ENCODE measurements around the gene NSMCE3.

The NSMCE3 gene

DNA sequence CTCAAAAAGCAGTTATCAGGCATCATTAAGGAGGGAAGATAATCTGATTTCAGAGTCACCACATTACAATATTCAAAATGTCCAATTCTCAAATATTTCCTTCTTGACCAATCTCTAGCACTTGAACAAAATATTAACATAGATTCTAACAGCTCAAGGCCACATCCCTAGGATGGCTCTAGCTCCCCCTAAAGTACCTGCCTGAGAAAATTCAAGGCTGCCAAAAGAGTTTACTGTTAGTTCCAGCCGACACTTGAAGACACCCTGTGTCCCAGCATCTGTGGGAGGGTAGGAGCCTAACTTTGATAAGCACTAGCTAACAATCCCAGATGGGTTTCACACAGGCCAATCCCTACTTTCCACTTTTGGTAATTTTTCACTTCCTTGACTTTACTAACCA is 10.4 kb downstream of the NSMCE3 start:
- no peaks in the 10 kb centered on the region for H3K79me2 ChIP-seq (ENCODE audit: control insufficient read depth, insufficient read depth, low read length)

DNA sequence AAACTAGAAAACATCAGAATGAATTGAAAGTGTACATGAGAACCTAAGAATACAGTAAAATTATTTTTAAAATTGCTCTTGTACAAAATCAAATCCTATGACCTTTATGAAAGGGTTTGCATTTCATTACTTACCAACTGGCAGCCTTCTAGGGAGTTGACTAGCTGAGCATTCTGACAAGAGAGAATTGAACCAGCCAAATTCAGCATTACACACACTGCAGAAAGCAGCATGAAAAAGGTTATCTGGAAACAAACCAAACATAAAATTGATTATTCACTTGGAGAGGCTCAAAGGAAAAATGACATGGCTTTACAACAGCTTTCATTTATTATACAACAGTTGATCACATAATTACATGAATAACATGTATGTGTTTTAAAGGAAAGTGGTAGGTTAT is 17.4 kb downstream of the NSMCE3 start:
- Histone ChIP-seq H3K27ac (ENCODE audit: low read depth, low read length) (no peak overlapping the region), H3K36me3 (ENCODE audit: control insufficient read depth, insufficient read depth, low read length) (no peaks in the 10 kb centered on the region), H2BK5ac (ENCODE audit: low read length) (no peak overlapping the region), H3K4me3 (ENCODE audit: low read length) (no peak overlapping the region), H2AK5ac (ENCODE audit: low read length) (no peak overlapping the region), H3K79me1 (ENCODE audit: low read length) (no peaks in the 10 kb centered on the region), H3K56ac (ENCODE audit: low read length) (no peak overlapping the region), H3K4me2 (ENCODE audit: low read length) (no peak overlapping the region), H3K79me2 (ENCODE audit: control insufficient read depth, insufficient read depth, low read length) (no peaks in the 10 kb centered on the region), H3K23ac (ENCODE audit: low read length) (no peak overlapping the region), H3K9ac (ENCODE audit: low read length) (no peak overlapping the region), H4K8ac (ENCODE audit: low read depth, low read length) (no peak overlapping the region), H2BK120ac (ENCODE audit: low read depth, low read length) (no peak overlapping the region), H3K18ac (ENCODE audit: low read length) (no peak overlapping the region), H2BK15ac (replicated peaks; ENCODE audit: low read depth) (no peak overlapping the region), H3K27me3 (ENCODE audit: insufficient read depth, low read length, poor library complexity) (no peaks in the 10 kb centered on the region), H3K4ac (ENCODE audit: low read depth, low read length) (no peak overlapping the region), H4K5ac (ENCODE audit: low read length) (no peak overlapping the region), H3K4me1 (ENCODE audit: control insufficient read depth, low read depth, low read length) (no peaks in the 10 kb centered on the region)
- DNase-seq = no peak

More for the DNA sequence above, 10.4 kb downstream of the NSMCE3 start:
- H3K18ac ChIP-seq (ENCODE audit: low read length) = no peak overlapping the region
- no peak overlapping the region for H4K8ac ChIP-seq (ENCODE audit: low read depth, low read length)
- H2BK120ac ChIP-seq (ENCODE audit: low read depth, low read length) = no peak overlapping the region
- no peak overlapping the region for H3K56ac ChIP-seq (ENCODE audit: low read length)
- no peak overlapping the region for H3K4me2 ChIP-seq (ENCODE audit: low read length)
- no peaks in the 10 kb centered on the region for H3K79me1 ChIP-seq (ENCODE audit: low read length)
- H2AK5ac ChIP-seq (ENCODE audit: low read length) = no peak overlapping the region
- no peak overlapping the region for H3K9ac ChIP-seq (ENCODE audit: low read length)
- H4K5ac ChIP-seq (ENCODE audit: low read length) = no peak overlapping the region
- no peaks in the 10 kb centered on the region for H3K4me1 ChIP-seq (ENCODE audit: control insufficient read depth, low read depth, low read length)
- peak; percentile 45 for DNase-seq
- H2BK15ac ChIP-seq (replicated peaks; ENCODE audit: low read depth) = no peak overlapping the region
- no peak overlapping the region for H2BK5ac ChIP-seq (ENCODE audit: low read length)
- H3K36me3 ChIP-seq (ENCODE audit: control insufficient read depth, insufficient read depth, low read length) = no peaks in the 10 kb centered on the region
- no CpG with 5 or more reads among the region's 1 CpG for WGBS (ENCODE audit: extremely low coverage, insufficient coverage, low lambda C conversion rate)
- H3K4ac ChIP-seq (ENCODE audit: low read depth, low read length) = no peak overlapping the region
- no peak overlapping the region for H3K4me3 ChIP-seq (ENCODE audit: low read length)
- no peak overlapping the region for H3K23ac ChIP-seq (ENCODE audit: low read length)
- no peaks in the 10 kb centered on the region for H3K27me3 ChIP-seq (ENCODE audit: insufficient read depth, low read length, poor library complexity)
- H3K27ac ChIP-seq (ENCODE audit: low read depth, low read length) = no peak overlapping the region

DNA sequence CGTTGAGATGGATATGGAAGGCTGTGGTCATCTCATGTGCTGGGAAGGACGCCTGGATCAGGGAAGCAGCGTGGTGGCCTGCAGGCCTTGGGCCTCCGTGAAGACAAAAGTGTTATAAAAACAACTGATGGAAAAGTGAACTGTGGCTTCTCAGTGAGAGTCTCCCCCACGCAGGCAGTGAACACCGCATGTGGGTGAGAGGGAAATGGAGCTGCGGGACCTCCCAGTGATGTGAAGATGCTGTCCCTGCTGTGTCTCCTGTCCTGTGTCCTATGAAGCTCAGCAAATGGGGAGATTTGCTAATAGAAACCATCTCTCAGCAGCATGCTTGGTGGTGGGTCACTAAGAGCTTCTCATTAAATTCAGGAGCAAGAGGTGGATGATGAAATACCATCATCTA is 25.1 kb downstream of the NSMCE3 start:
- no peak overlapping the region for H4K5ac ChIP-seq (ENCODE audit: low read length)
- H3K56ac ChIP-seq (ENCODE audit: low read length) = no peak overlapping the region
- WGBS (ENCODE audit: extremely low coverage, insufficient coverage, low lambda C conversion rate) = no CpG with 5 or more reads among the region's 7 CpGs
- H3K9ac ChIP-seq (ENCODE audit: low read length) = no peak overlapping the region
- no peaks in the 10 kb centered on the region for H3K36me3 ChIP-seq (ENCODE audit: control insufficient read depth, insufficient read depth, low read length)
- H2AK5ac ChIP-seq (ENCODE audit: low read length) = no peak overlapping the region
- DNase-seq = no peak
- H3K27me3 ChIP-seq (ENCODE audit: insufficient read depth, low read length, poor library complexity) = no peaks in the 10 kb centered on the region
- H3K27ac ChIP-seq (ENCODE audit: low read depth, low read length) = no peak overlapping the region
- H2BK15ac ChIP-seq (replicated peaks; ENCODE audit: low read depth) = no peak overlapping the region
- H3K4me2 ChIP-seq (ENCODE audit: low read length) = no peak overlapping the region
- no peak overlapping the region for H2BK5ac ChIP-seq (ENCODE audit: low read length)
- H3K23ac ChIP-seq (ENCODE audit: low read length) = no peak overlapping the region
- no peak overlapping the region for H4K8ac ChIP-seq (ENCODE audit: low read depth, low read length)
- no peaks in the 10 kb centered on the region for H3K79me1 ChIP-seq (ENCODE audit: low read length)
- H3K79me2 ChIP-seq (ENCODE audit: control insufficient read depth, insufficient read depth, low read length) = no peaks in the 10 kb centered on the region
- H3K4ac ChIP-seq (ENCODE audit: low read depth, low read length) = no peak overlapping the region
- H3K4me1 ChIP-seq (ENCODE audit: control insufficient read depth, low read depth, low read length) = no peaks in the 10 kb centered on the region
- H3K18ac ChIP-seq (ENCODE audit: low read length) = no peak overlapping the region
- H3K4me3 ChIP-seq (ENCODE audit: low read length) = no peak overlapping the region
- no peak overlapping the region for H2BK120ac ChIP-seq (ENCODE audit: low read depth, low read length)

DNA sequence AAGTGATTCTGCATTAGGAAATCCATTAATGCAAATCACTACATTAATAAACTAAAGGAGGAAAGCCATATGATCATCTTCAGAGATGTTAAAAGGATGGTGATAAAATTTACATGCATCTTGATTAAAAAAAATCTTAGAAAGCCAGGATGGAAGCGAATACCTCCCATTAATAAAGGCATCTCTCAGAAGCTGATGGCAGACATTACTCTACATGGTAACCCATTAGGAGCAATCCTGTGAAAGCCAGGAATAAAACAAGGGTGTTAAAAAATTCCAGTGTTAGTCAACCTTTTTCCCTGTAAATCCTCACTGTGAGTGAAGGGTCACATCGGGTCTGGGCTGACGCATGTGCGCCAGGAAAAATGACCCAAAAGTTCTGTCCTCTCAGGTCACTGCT is 25.5 kb downstream of the NSMCE3 start:
- no CpG with 5 or more reads among the region's 4 CpGs for WGBS (ENCODE audit: extremely low coverage, insufficient coverage, low lambda C conversion rate)
- H3K4me3 ChIP-seq (ENCODE audit: low read length) = no peak overlapping the region
- H3K18ac ChIP-seq (ENCODE audit: low read length) = no peak overlapping the region
- no peaks in the 10 kb centered on the region for H3K79me2 ChIP-seq (ENCODE audit: control insufficient read depth, insufficient read depth, low read length)
- no peak overlapping the region for H2BK5ac ChIP-seq (ENCODE audit: low read length)
- no peaks in the 10 kb centered on the region for H3K36me3 ChIP-seq (ENCODE audit: control insufficient read depth, insufficient read depth, low read length)
- no peak overlapping the region for H3K27ac ChIP-seq (ENCODE audit: low read depth, low read length)
- no peak overlapping the region for H3K56ac ChIP-seq (ENCODE audit: low read length)
- H3K9ac ChIP-seq (ENCODE audit: low read length) = no peak overlapping the region
- H2BK120ac ChIP-seq (ENCODE audit: low read depth, low read length) = no peak overlapping the region
- H2BK15ac ChIP-seq (replicated peaks; ENCODE audit: low read depth) = no peak overlapping the region
- H3K4ac ChIP-seq (ENCODE audit: low read depth, low read length) = no peak overlapping the region
- H3K79me1 ChIP-seq (ENCODE audit: low read length) = no peaks in the 10 kb centered on the region
- H4K8ac ChIP-seq (ENCODE audit: low read depth, low read length) = no peak overlapping the region
- no peak for DNase-seq
- H3K4me1 ChIP-seq (ENCODE audit: control insufficient read depth, low read depth, low read length) = no peaks in the 10 kb centered on the region
- H3K27me3 ChIP-seq (ENCODE audit: insufficient read depth, low read length, poor library complexity) = no peaks in the 10 kb centered on the region
- H3K23ac ChIP-seq (ENCODE audit: low read length) = no peak overlapping the region
- H2AK5ac ChIP-seq (ENCODE audit: low read length) = no peak overlapping the region
- no peak overlapping the region for H4K5ac ChIP-seq (ENCODE audit: low read length)
- H3K4me2 ChIP-seq (ENCODE audit: low read length) = no peak overlapping the region

DNA sequence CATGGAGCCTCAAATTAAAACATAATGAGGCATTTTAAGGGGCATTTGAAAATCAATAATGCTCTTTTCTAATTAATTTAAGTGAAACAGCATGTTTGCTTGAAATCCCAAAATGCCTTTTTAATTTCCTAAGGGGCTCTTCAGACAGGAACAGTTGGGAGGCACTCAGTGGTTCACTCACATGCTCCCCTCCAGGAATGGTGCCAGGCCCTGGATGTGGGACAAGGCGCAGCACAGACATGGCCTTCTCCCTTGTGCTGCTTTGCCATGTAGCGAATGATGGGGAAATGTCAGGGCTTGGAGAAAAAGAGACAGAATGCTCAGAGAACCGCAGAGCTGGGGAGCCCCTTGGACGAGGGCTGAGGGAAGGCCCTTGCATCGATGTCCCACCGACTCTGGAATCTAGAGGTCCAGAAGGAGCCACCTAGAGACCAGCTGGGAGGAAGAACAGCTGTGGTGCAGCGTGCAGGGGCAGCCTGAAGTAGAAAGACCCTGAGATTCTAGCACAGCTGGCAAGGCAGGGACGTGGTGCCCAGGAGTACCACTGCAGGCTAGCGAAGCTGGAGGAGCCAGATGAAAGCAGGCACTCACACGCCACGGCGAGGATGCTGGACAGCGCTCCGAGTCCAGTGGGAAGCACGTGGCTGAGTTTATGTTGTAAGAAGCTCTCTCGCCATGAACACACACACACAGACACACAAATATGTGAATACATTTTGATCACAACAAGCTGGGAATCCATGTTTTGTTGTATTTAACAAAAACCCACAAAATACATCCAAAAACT is 27.0 kb downstream of the NSMCE3 start:
- Histone ChIP-seq H3K27me3 (ENCODE audit: insufficient read depth, low read length, poor library complexity) (no peaks in the 10 kb centered on the region), H3K4me1 (ENCODE audit: control insufficient read depth, low read depth, low read length) (no peaks in the 10 kb centered on the region), H3K23ac (ENCODE audit: low read length) (no peak overlapping the region), H2BK5ac (ENCODE audit: low read length) (no peak overlapping the region), H3K4me2 (ENCODE audit: low read length) (no peak overlapping the region), H2BK120ac (ENCODE audit: low read depth, low read length) (no peak overlapping the region), H3K4me3 (ENCODE audit: low read length) (no peak overlapping the region), H2BK15ac (replicated peaks; ENCODE audit: low read depth) (no peak overlapping the region), H3K79me1 (ENCODE audit: low read length) (no peaks in the 10 kb centered on the region), H3K36me3 (ENCODE audit: control insufficient read depth, insufficient read depth, low read length) (no peaks in the 10 kb centered on the region), H2AK5ac (ENCODE audit: low read length) (no peak overlapping the region), H3K4ac (ENCODE audit: low read depth, low read length) (no peak overlapping the region), H3K27ac (ENCODE audit: low read depth, low read length) (no peak overlapping the region), H3K9ac (ENCODE audit: low read length) (no peak overlapping the region), H4K8ac (ENCODE audit: low read depth, low read length) (no peak overlapping the region), H4K5ac (ENCODE audit: low read length) (no peak overlapping the region), H3K56ac (ENCODE audit: low read length) (no peak overlapping the region), H3K18ac (ENCODE audit: low read length) (no peak overlapping the region), H3K79me2 (ENCODE audit: control insufficient read depth, insufficient read depth, low read length) (no peaks in the 10 kb centered on the region)
- WGBS (ENCODE audit: extremely low coverage, insufficient coverage, low lambda C conversion rate) = no CpG with 5 or more reads among the region's 16 CpGs
- DNase-seq = no peak

DNA sequence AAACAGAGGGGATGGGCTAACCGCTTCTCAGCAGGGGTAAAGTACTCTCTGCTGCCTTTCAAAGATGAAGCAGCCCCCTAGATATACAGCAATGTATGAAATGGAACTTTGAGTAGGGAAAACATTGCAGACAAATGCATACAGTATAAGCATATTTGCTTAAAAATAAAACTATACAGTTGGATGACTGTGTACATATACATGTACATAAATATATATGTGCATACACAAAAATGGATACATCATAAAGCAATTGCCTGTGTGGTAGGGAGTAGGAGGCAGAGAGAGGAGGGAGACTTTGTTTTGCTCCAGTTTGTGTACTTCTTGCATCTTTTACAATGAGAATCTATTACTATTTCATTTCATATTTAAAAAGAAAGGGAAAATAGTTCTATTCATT is 28.4 kb downstream of the NSMCE3 start:
- H2BK15ac ChIP-seq (replicated peaks; ENCODE audit: low read depth) = no peak overlapping the region
- H3K36me3 ChIP-seq (ENCODE audit: control insufficient read depth, insufficient read depth, low read length) = no peaks in the 10 kb centered on the region
- no peak overlapping the region for H4K8ac ChIP-seq (ENCODE audit: low read depth, low read length)
- H3K27me3 ChIP-seq (ENCODE audit: insufficient read depth, low read length, poor library complexity) = no peaks in the 10 kb centered on the region
- H4K5ac ChIP-seq (ENCODE audit: low read length) = no peak overlapping the region
- H3K4me1 ChIP-seq (ENCODE audit: control insufficient read depth, low read depth, low read length) = no peaks in the 10 kb centered on the region
- no CpG with 5 or more reads among the region's 1 CpG for WGBS (ENCODE audit: extremely low coverage, insufficient coverage, low lambda C conversion rate)
- no peak overlapping the region for H2BK120ac ChIP-seq (ENCODE audit: low read depth, low read length)
- no peak overlapping the region for H3K9ac ChIP-seq (ENCODE audit: low read length)
- H3K4ac ChIP-seq (ENCODE audit: low read depth, low read length) = no peak overlapping the region
- H3K23ac ChIP-seq (ENCODE audit: low read length) = no peak overlapping the region
- no peak overlapping the region for H3K4me2 ChIP-seq (ENCODE audit: low read length)
- H3K27ac ChIP-seq (ENCODE audit: low read depth, low read length) = no peak overlapping the region
- no peak overlapping the region for H2AK5ac ChIP-seq (ENCODE audit: low read length)
- no peak overlapping the region for H3K18ac ChIP-seq (ENCODE audit: low read length)
- DNase-seq = no peak
- H3K56ac ChIP-seq (ENCODE audit: low read length) = no peak overlapping the region
- no peak overlapping the region for H2BK5ac ChIP-seq (ENCODE audit: low read length)
- H3K79me2 ChIP-seq (ENCODE audit: control insufficient read depth, insufficient read depth, low read length) = no peaks in the 10 kb centered on the region
- no peak overlapping the region for H3K4me3 ChIP-seq (ENCODE audit: low read length)
- no peaks in the 10 kb centered on the region for H3K79me1 ChIP-seq (ENCODE audit: low read length)

All from mesendoderm (in vitro differentiated cells).